Heart left ventricle (tissue), 13 donors: ENCODE results near the gene OR4E2.

ENCODE experiments used
- POLR2A ChIP-seq, 2 donors: fragments of 450-650 bp; IDR thresholded peaks; one replicate each; pipeline ENCODE4 v1.6.1; 2017; ENCODE audit warnings: antibody characterized with exemption in 2 of 2, mild to moderate bottlenecking in 2 of 2, moderate library complexity in 2 of 2
- TF ChIP-seq, protein P1 (sequence below), 12 donors: fragments of 200-600 bp; sonication (generic) in 4 of 12; IDR thresholded peaks; one replicate each; pipeline versions ENCODE4 v1.5.0 to v1.8.0; 2018 to 2022; ENCODE audit warnings: antibody characterized with exemption in 12 of 12, mild to moderate bottlenecking in 5 of 12
- donor health status: ischemic (EF 13 %, LVEDD 7.1; RV severe dilation, severe dysfunction).
- donor health status: DM: no; HTN: yes; CAD: no.
- donor health status: DM: no; HTN: no; CAD: no.
- donor health status: ischemic (EF 25% LVEDD 6.9; RV normal size, moderate dysfunction).
- donor health status: ischemic (EF 25% LVEDD 5.7; RV mildly dilated, moderate dysfunction).
- donor health status: ischemic (EF 35%, LVEDD 5.7; RV mildly dilated, moderate dysfunction).
- donor health status: nonischemic (EF 11% LVEDD 7.7; RV severe dilation, severe dysfunction).
- donor health status: DM: yes; HTN: yes; CAD: no.
- donor health status: PGD.
- donor health status: ischemic (EF 29% LVEDD 5.4; RV normal size, mild dysfunction).
- donor health status: nonischemic (EF 23%, LVEDD 6.1; RV moderate dilation, normal function).

DNA sequence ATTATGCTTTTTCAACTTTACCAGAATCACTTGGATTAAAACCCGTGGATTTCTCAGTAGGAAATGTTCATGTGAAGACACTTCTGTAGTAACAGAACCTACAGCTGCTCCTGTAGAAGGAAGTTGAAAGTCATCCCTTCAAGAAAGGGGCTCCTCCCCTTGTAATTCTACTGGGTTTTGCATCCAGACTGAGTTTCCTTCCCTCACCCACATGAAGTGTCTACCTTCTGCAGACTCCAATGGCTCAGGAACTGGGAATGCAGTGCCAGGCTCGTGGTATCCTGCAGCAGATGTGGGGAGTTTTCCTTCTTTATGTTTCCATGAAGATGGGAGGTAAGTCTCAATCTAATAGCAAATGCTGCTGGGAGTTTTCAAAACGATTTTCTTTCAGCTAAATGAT, 11.0 kb upstream of the OR4E2 start:
- TF ChIP-seq, protein P1, sequence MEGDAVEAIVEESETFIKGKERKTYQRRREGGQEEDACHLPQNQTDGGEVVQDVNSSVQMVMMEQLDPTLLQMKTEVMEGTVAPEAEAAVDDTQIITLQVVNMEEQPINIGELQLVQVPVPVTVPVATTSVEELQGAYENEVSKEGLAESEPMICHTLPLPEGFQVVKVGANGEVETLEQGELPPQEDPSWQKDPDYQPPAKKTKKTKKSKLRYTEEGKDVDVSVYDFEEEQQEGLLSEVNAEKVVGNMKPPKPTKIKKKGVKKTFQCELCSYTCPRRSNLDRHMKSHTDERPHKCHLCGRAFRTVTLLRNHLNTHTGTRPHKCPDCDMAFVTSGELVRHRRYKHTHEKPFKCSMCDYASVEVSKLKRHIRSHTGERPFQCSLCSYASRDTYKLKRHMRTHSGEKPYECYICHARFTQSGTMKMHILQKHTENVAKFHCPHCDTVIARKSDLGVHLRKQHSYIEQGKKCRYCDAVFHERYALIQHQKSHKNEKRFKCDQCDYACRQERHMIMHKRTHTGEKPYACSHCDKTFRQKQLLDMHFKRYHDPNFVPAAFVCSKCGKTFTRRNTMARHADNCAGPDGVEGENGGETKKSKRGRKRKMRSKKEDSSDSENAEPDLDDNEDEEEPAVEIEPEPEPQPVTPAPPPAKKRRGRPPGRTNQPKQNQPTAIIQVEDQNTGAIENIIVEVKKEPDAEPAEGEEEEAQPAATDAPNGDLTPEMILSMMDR (IDR thresholded peaks at IDR 0.05): no peak
- no peak for TF ChIP-seq POLR2A (IDR thresholded peaks at IDR 0.05)
